PC-3 (cell line): ENCODE results near the gene CHST9. TPM values are rescaled to one million over a fixed set of nuclear protein-coding genes. Genes with fewer than 3 reads are reported as not detected.

Source experiments
- ATAC-seq: fragments of 200-7000 bp; cut with Tn5 transposase; 2 replicates; pipeline ENCODE4 v1.9.1; 2020; ENCODE audit warnings: mild to moderate bottlenecking, moderate library complexity
- BruUV-seq: library from RNA; stranded (reverse); fragments of 400-500 nt; replicated peaks from 2 replicates; lab custom pipeline; 2021; lab: Mats Ljungman, UMichigan
- CTCF ChIA-PET: fragments of 300-600 bp; sonication (Branson Sonifier 250); formaldehyde crosslinking; loops from one replicate; lab custom pipeline; 2022; ENCODE audit warnings: antibody characterized with exemption; lab: Charles Lee
- POLR2A ChIA-PET: fragments of 300-600 bp; sonication (Branson Sonifier 250); formaldehyde crosslinking; loops from one replicate; lab custom pipeline; 2022; ENCODE audit warnings: antibody characterized with exemption; ENCODE audit not compliant: unreplicated experiment; lab: Charles Lee
- DNase-seq: peaks from one replicate; pipeline ENCODE4 v3.0.0-alpha.2; 2015
- H2AFZ ChIP-seq: fragments of 300-600 bp; sonication (generic); 2 replicates; pipeline ENCODE4 v1.6.0; 2016; ENCODE audit warnings: antibody characterized with exemption, low read length
- H3F3A ChIP-seq: fragments of 300-600 bp; sonication (generic); one replicate; pipeline ENCODE4 v1.6.0; 2017; ENCODE audit warnings: antibody characterized with exemption, low read length, control low read depth, mild to moderate bottlenecking; ENCODE audit not compliant: unreplicated experiment
- H3K27ac ChIP-seq: fragments of 300-600 bp; sonication (generic); 2 replicates; pipeline ENCODE4 v1.5.1; 2016; ENCODE audit warnings: mild to moderate bottlenecking, low read length
- H3K27me3 ChIP-seq: fragments of 300-600 bp; sonication (generic); 2 replicates; pipeline ENCODE4 v1.6.1; 2016; ENCODE audit warnings: low read length, mixed read lengths
- H3K36me3 ChIP-seq: fragments of 300-600 bp; sonication (generic); 2 replicates; pipeline ENCODE4 v1.6.1; 2016; ENCODE audit warnings: low read depth, mixed run types, low read length, mixed read lengths
- H3K4me1 ChIP-seq: fragments of 300-600 bp; sonication (generic); 2 replicates; pipeline ENCODE4 v1.5.1; 2016; ENCODE audit warnings: low read length; ENCODE audit not compliant: insufficient read depth
- H3K4me2 ChIP-seq: fragments of 300-600 bp; sonication (generic); 2 replicates; pipeline ENCODE4 v1.6.0; 2016; ENCODE audit warnings: low read length
- H3K4me3 ChIP-seq: fragments of 300-600 bp; sonication (generic); 2 replicates; pipeline ENCODE4 v1.5.1; 2016; ENCODE audit warnings: mild to moderate bottlenecking, low read length, mixed read lengths
- H3K79me2 ChIP-seq: fragments of 300-600 bp; sonication (generic); 2 replicates; pipeline ENCODE4 v1.6.1; 2017; ENCODE audit warnings: low read length, mixed read lengths
- H3K9ac ChIP-seq: fragments of 300-600 bp; sonication (generic); 2 replicates; pipeline ENCODE4 v1.6.0; 2016; ENCODE audit warnings: mild to moderate bottlenecking, low read length
- H3K9me2 ChIP-seq: fragments of 300-600 bp; sonication (generic); replicated peaks from 2 replicates; pipeline ENCODE4 v1.6.1; 2016; ENCODE audit warnings: mixed run types, low read length, mixed read lengths
- H3K9me3 ChIP-seq: fragments of 300-600 bp; sonication (generic); 2 replicates; pipeline ENCODE4 v1.6.1; 2016; ENCODE audit warnings: low read length, mixed read lengths
- H4K20me1 ChIP-seq: fragments of 300-600 bp; sonication (generic); 2 replicates; pipeline ENCODE4 v1.6.1; 2016; ENCODE audit warnings: low read length, mixed read lengths
- EZH2 ChIP-seq: fragments of 300-600 bp; sonication (generic); IDR thresholded peaks from one replicate; pipeline ENCODE4 v1.6.1; 2017; ENCODE audit warnings: antibody characterized with exemption, mild to moderate bottlenecking, low read length; ENCODE audit not compliant: unreplicated experiment
- EZH2phosphoT487 ChIP-seq: fragments of 300-600 bp; sonication (generic); IDR thresholded peaks from 2 replicates; pipeline ENCODE4 v1.6.1; 2018; ENCODE audit warnings: mild to moderate bottlenecking, antibody characterized with exemption, low read length, borderline replicate concordance
- intact Hi-C: fragments of 100-400 bp; cut with micrococcal nuclease; formaldehyde crosslinking; loops from 2 replicates; pipeline ENCODE4 v1.9.0; 2023
- total RNA-seq: library from RNA; depleted of rRNA; stranded (reverse); fragments of >200 nt; gene quantifications from 2 replicates; pipeline ENCODE4 v1.2.3, GENCODE V29; 2014
- TF ChIP-seq, protein P1 (sequence below): fragments of 300-600 bp; sonication (generic); conservative IDR thresholded peaks from 2 replicates; pipeline ENCODE4 v1.5.1; 2017; ENCODE audit warnings: antibody characterized with exemption, low read depth, mild to moderate bottlenecking, low read length

Gene CHST9
- total RNA-seq, 1 experiment from 2014 or later: not detected

DNA sequence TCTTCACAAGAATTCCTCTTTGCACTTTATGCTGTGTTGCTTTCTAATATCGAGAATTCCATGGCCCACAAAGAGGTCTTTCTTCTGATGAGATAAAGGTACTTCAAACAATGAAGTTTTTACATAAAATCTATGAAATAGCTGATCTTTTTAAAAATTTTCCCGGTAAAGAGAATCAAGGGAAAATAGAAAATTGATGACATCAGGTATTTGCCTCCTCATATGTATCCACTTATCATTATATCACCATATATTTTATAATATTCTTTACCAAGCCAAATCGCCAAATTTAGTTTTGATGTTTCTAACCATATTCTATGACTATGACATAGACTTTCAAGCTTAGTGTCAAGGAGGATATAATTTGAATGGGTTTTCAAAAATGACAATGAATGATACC is 139.8 kb downstream of the CHST9 start:
- no TSS peak for BruUV-seq
- ATAC-seq (no peak), DNase-seq (no peak)
- Histone ChIP-seq H3K9ac (no peak overlapping the region), H3K4me3 (no peak overlapping the region), H3K27me3 (peaks cover 26% of the 10 kb centered on the region), H3K4me2 (no peak overlapping the region), H2AFZ (no peak overlapping the region), H3K9me2 (no peaks in the 10 kb centered on the region), H3K79me2 (no peaks in the 10 kb centered on the region), H4K20me1 (no peaks in the 10 kb centered on the region), H3F3A (no peaks in the 10 kb centered on the region), H3K27ac (no peak overlapping the region), H3K9me3 (no peaks in the 10 kb centered on the region), H3K36me3 (no peaks in the 10 kb centered on the region), H3K4me1 (no peaks in the 10 kb centered on the region)
- intact Hi-C loops: no loop called here
- TF ChIP-seq EZH2phosphoT487 (no peak), EZH2 (no peak)
- TF ChIP-seq, protein P1, sequence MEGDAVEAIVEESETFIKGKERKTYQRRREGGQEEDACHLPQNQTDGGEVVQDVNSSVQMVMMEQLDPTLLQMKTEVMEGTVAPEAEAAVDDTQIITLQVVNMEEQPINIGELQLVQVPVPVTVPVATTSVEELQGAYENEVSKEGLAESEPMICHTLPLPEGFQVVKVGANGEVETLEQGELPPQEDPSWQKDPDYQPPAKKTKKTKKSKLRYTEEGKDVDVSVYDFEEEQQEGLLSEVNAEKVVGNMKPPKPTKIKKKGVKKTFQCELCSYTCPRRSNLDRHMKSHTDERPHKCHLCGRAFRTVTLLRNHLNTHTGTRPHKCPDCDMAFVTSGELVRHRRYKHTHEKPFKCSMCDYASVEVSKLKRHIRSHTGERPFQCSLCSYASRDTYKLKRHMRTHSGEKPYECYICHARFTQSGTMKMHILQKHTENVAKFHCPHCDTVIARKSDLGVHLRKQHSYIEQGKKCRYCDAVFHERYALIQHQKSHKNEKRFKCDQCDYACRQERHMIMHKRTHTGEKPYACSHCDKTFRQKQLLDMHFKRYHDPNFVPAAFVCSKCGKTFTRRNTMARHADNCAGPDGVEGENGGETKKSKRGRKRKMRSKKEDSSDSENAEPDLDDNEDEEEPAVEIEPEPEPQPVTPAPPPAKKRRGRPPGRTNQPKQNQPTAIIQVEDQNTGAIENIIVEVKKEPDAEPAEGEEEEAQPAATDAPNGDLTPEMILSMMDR: no peak
- ChIA-PET CTCF (no interaction called here), POLR2A (no interaction called here)

DNA sequence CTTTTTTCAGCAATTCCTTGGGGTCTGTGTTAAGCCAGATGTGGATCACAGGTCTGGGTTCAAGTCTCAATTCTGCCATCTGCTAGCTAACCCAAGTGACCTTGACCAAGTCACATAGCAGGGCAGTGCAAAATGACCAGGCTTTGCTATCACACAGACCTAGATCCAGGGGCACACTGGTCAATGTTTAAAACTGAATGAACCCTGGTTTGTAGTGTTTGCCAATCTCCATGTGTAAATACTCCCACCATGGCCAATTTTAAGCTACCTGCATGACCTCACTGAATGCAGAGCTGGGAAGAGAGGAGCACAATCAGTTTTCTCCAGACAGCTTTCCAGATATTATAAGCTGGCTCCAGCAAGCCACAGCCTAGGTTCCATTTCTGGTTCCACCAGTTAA is 142.9 kb downstream of the CHST9 start:
- no peak overlapping the region for H3K9ac ChIP-seq
- no peak for DNase-seq
- H3K4me2 ChIP-seq: no peak overlapping the region
- H3K9me3 ChIP-seq: no peaks in the 10 kb centered on the region
- POLR2A ChIA-PET: no interaction called here
- H3K79me2 ChIP-seq: no peaks in the 10 kb centered on the region
- H3K4me1 ChIP-seq: no peaks in the 10 kb centered on the region
- no peaks in the 10 kb centered on the region for H3F3A ChIP-seq
- intact Hi-C loops: no loop called here
- no peak overlapping the region for H3K4me3 ChIP-seq
- CTCF ChIA-PET: no interaction called here
- no peaks in the 10 kb centered on the region for H3K9me2 ChIP-seq
- no peak overlapping the region for H3K27ac ChIP-seq
- peaks cover 32% of the 10 kb centered on the region for H3K27me3 ChIP-seq
- no peak for ATAC-seq
- H4K20me1 ChIP-seq: no peaks in the 10 kb centered on the region
- H3K36me3 ChIP-seq: no peaks in the 10 kb centered on the region
- H2AFZ ChIP-seq: no peak overlapping the region
- TF ChIP-seq EZH2phosphoT487: no peak
- TF ChIP-seq, protein P1: no peak
- TF ChIP-seq EZH2: no peak
- no TSS peak for BruUV-seq

DNA sequence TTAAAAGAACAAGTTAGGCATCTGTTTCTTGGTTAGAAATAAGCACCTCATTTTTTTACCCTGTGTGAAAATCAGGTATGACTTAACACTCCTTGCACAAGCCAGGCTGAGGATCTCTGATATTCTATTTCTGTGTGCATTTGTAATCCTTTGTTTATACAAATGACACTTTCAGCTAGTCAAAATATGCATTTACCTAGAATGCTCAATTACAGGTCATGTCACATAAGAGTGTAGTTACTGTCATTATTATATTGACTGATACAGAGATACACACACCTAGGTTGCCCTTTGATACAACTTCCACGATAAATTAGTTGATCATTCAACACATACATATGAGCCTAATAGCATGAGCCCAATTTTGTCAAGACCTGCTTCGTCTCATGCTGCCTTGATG is 144.3 kb downstream of the CHST9 start:
- intact Hi-C loops: no loop called here
- no peak for ATAC-seq
- POLR2A ChIA-PET: no interaction called here

More for the DNA sequence above, 144.3 kb downstream of the CHST9 start:
- no peaks in the 10 kb centered on the region for H4K20me1 ChIP-seq
- BruUV-seq: no TSS peak
- H3K4me1 ChIP-seq: no peaks in the 10 kb centered on the region
- no peak for DNase-seq
- H3K27ac ChIP-seq: no peak overlapping the region
- no peak overlapping the region for H2AFZ ChIP-seq
- TF ChIP-seq EZH2phosphoT487: no peak
- TF ChIP-seq, protein P1: no peak
- TF ChIP-seq EZH2: no peak
- no peak overlapping the region for H3K4me2 ChIP-seq
- H3K36me3 ChIP-seq: no peaks in the 10 kb centered on the region
- H3K9me2 ChIP-seq: no peaks in the 10 kb centered on the region
- peaks cover 41% of the 10 kb centered on the region for H3K27me3 ChIP-seq
- no peaks in the 10 kb centered on the region for H3K79me2 ChIP-seq
- H3K9me3 ChIP-seq: no peaks in the 10 kb centered on the region
- no peak overlapping the region for H3K9ac ChIP-seq
- no peak overlapping the region for H3K4me3 ChIP-seq
- no peaks in the 10 kb centered on the region for H3F3A ChIP-seq
- CTCF ChIA-PET: no interaction called here
